ENCODE results near the gene CCDC57.

The CCDC57 gene

GRCh38 chr17:82242977-82243647 is 30.5 kb upstream of the CCDC57 start:
- TF ChIP-seq CTCF (IDR thresholded peaks at IDR 0.05; ENCODE audit: low read depth, low read length) = no peak
- no peak overlapping the region for H3K4me3 ChIP-seq (ENCODE audit: low read depth, low read length)

GRCh38 chr17:82242698-82242976 is 30.0 kb upstream of the CCDC57 start:
- TF ChIP-seq CTCF (IDR thresholded peaks at IDR 0.05; ENCODE audit: low read depth, low read length) = no peak
- no peak overlapping the region for H3K4me3 ChIP-seq (ENCODE audit: low read depth, low read length)

- no peak overlapping the region for H3K4me3 ChIP-seq (ENCODE audit: low read depth, low read length)
- no peak for TF ChIP-seq CTCF (IDR thresholded peaks at IDR 0.05; ENCODE audit: low read depth, low read length)
Observed at GRCh38 chr17:82241926-82242697, 29.5 kb upstream of the CCDC57 start.

DNA sequence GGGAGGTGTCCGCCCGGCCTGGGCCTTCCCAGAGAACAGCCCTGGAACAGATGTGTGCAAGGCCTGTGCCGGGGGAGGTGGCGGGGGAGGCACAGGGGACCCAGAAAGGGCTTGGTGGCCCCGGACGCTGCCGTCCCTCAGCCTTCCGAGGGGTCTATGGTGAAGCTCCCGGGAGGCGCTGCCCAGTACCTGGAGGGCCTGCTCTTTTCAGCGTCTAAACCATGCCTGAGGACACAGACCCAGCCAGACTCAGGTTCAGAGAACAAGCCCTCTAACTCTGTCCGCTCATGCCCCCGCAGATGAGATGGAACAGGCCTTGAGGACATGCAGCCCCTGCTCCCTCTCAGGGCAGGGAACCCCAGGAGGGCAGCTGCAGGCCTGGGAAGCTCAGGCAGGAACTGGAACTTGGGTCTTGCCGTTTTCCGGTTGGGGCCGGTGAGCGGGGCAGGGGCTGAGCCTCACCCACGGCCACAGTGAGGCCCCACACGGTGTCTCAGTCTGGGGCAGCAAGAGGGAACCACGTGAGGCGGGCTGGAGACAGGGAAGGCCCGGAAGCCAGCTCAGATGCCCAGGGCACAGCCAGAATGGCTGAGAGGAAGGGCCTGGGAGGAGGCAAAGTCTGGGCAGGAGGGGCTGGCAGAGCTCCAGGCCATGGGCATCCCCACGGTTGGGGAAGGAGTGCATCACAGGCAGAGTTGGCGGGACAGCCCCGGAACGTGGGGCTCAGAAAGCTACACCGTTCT is 28.7 kb upstream of the CCDC57 start:
- H3K4me3 ChIP-seq (ENCODE audit: low read depth, low read length) = no peak overlapping the region
- TF ChIP-seq CTCF (IDR thresholded peaks at IDR 0.05; ENCODE audit: low read depth, low read length) = no peak

DNA sequence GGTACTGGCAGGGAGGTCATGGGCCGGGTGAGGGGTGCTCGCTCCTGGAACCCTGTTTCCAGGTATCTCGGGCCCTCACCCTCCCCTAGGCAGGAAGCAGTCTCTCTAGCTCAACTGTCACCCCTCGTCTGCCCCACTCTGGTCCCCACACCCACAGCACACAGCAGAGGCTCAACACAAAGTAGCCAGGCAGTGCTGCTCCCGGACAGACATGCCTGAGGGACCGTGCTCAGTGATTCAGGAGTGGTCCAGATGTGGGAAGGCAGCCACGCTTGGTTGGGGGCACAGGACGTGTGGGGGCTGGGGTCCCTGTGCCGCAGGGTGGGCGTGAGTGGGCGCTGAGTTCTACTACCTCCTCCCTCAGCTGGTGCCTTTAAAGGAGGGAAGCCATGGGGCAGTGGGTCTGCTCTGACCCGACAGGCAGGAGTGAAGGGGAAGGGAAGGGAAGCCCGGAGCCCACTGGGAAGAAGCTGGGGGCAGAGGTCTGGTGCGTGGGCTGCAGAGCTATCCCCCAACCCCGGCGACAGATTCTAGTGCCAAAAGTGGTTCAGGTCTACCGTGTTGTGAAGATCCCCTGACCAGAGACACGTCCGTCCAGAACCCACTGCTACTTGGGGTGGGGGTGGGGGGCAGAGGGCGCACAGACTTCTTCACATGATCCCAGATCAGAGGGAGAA is 28.0 kb upstream of the CCDC57 start:
- TF ChIP-seq CTCF (IDR thresholded peaks at IDR 0.05; ENCODE audit: low read depth, low read length) = no peak

GRCh38 chr17:82239926-82240505 is 27.4 kb upstream of the CCDC57 start:
- H3K4me3 ChIP-seq (ENCODE audit: low read depth, low read length) = no peak overlapping the region
- no peak for TF ChIP-seq CTCF (IDR thresholded peaks at IDR 0.05; ENCODE audit: low read depth, low read length)

More for the DNA sequence above, 28.0 kb upstream of the CCDC57 start:
- H3K4me3 ChIP-seq (ENCODE audit: low read depth, low read length) = no peak overlapping the region

All from WI38 (cell line).